Measurements from ENCODE around the gene PCDHGA6. TPM values are rescaled to one million over a fixed set of nuclear protein-coding genes. Genes with fewer than 3 reads are reported as not detected.
"Not testable (repeated sequence)": the region's sequence is repeated elsewhere in the genome, so short reads cannot be mapped to it uniquely, and the experiment has no call there.

Gene PCDHGA6
- total RNA-seq, 2 donors from 2014 or later: 0.55 to 3.8 TPM

DNA sequence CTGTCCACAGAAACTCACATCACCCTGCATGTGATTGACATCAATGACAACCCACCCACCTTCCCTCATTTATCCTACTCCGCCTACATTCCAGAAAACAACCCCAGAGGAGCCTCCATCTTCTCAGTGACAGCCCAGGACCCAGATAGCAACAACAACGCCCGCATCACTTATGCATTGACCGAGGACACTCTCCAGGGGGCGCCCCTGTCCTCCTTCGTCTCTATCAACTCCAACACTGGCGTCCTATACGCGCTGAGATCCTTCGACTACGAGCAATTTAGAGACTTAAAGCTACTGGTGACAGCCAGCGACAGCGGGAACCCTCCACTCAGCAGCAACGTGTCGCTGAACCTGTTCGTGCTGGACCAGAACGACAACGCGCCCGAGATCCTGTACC, 28.4 kb upstream of the PCDHGA6 start:
- no peak overlapping the region for H3K9ac ChIP-seq (ENCODE audit: extremely low read depth, low read length, poor library complexity, severe bottlenecking)
- no peak overlapping the region for H3K27ac ChIP-seq (ENCODE audit: low read depth, low read length)
- H3K4me1 Mint-ChIP-seq: no peaks in the 10 kb centered on the region
- no peaks in the 10 kb centered on the region for H3K36me3 ChIP-seq (ENCODE audit: control insufficient read depth, insufficient read depth, low read length)
- H3K27me3 ChIP-seq (ENCODE audit: control insufficient read depth, insufficient read depth, low read length, poor library complexity, severe bottlenecking): no peaks in the 10 kb centered on the region
- H3K27me3 Mint-ChIP-seq (ENCODE audit: insufficient read depth): peaks cover 5% of the 10 kb centered on the region
- H3K4me3 Mint-ChIP-seq: no peak overlapping the region
- H3K27ac Mint-ChIP-seq: no peak overlapping the region
- no peaks in the 10 kb centered on the region for H3K4me1 ChIP-seq (ENCODE audit: control insufficient read depth, insufficient read depth, low read length)
- peaks cover 54% of the 10 kb centered on the region for H3K9me3 ChIP-seq (ENCODE audit: control insufficient read depth, low read length)
- WGBS, 2 experiments (ENCODE audit: insufficient coverage in 1 of 2, insufficient read length in 1 of 2): 83 to 92% methylated on average over 12 to 20 of the region's 20 CpGs
- TF ChIP-seq, protein P1, sequence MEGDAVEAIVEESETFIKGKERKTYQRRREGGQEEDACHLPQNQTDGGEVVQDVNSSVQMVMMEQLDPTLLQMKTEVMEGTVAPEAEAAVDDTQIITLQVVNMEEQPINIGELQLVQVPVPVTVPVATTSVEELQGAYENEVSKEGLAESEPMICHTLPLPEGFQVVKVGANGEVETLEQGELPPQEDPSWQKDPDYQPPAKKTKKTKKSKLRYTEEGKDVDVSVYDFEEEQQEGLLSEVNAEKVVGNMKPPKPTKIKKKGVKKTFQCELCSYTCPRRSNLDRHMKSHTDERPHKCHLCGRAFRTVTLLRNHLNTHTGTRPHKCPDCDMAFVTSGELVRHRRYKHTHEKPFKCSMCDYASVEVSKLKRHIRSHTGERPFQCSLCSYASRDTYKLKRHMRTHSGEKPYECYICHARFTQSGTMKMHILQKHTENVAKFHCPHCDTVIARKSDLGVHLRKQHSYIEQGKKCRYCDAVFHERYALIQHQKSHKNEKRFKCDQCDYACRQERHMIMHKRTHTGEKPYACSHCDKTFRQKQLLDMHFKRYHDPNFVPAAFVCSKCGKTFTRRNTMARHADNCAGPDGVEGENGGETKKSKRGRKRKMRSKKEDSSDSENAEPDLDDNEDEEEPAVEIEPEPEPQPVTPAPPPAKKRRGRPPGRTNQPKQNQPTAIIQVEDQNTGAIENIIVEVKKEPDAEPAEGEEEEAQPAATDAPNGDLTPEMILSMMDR (conservative IDR thresholded peaks at IDR 0.05): no peak
- H3K9me3 Mint-ChIP-seq: peaks cover 58% of the 10 kb centered on the region
- H3K4me3 ChIP-seq (ENCODE audit: low read length): peak overlapping the region; percentile 77
- H3K36me3 Mint-ChIP-seq (ENCODE audit: low read depth): peaks cover 29% of the 10 kb centered on the region
- DNase-seq: no peak

GRCh38 chr5:141346017-141346416, 27.7 kb upstream of the PCDHGA6 start:
- H3K4me3 Mint-ChIP-seq; DNase-seq; H3K27ac Mint-ChIP-seq; H3K4me1 Mint-ChIP-seq; H3K36me3 ChIP-seq (ENCODE audit: control insufficient read depth, insufficient read depth, low read length); H3K27me3 ChIP-seq (ENCODE audit: control insufficient read depth, insufficient read depth, low read length, poor library complexity, severe bottlenecking); H3K27ac ChIP-seq (ENCODE audit: low read depth, low read length); H3K9ac ChIP-seq (ENCODE audit: extremely low read depth, low read length, poor library complexity, severe bottlenecking); H3K27me3 Mint-ChIP-seq (ENCODE audit: insufficient read depth); H3K4me1 ChIP-seq (ENCODE audit: control insufficient read depth, insufficient read depth, low read length): not testable (repeated sequence)
- peak overlapping the region; percentile 24 for H3K4me3 ChIP-seq (ENCODE audit: low read length)
- WGBS, 2 experiments (ENCODE audit: insufficient coverage in 1 of 2, insufficient read length in 1 of 2): 91 to 100% methylated on average over 8 to 24 of the region's 35 CpGs
- peaks cover 34% of the 10 kb centered on the region for H3K36me3 Mint-ChIP-seq (ENCODE audit: low read depth)
- peaks cover 60% of the 10 kb centered on the region for H3K9me3 Mint-ChIP-seq
- peaks cover 61% of the 10 kb centered on the region for H3K9me3 ChIP-seq (ENCODE audit: control insufficient read depth, low read length)

DNA sequence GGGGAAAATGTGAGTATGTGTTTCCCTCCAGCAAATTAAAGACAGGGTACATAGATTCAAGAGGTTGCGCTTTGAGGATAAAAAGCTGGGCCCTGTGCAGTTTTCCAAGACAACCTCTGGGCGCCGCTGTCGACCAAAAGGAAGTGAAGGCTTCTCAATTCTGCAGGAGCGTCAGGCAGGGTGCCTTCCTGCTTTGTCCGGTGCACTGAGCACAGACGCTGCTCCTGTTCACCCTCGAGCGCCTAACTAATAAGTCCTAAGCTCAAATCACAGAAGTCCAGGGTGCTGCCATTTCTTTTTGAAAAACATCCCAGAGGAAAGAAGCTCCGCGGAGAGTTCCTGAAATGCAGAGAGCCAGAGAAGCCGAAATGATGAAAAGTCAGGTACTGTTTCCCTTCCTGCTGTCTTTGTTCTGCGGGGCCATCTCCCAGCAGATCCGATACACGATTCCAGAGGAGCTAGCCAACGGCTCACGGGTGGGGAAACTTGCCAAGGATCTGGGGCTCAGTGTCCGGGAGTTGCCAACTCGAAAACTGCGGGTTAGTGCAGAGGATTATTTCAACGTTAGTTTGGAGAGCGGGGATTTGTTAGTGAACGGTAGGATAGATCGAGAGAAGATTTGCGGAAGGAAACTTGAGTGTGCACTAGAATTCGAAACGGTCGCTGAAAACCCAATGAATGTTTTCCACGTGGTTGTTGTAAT, 23.6 kb upstream of the PCDHGA6 start, which contains the start of gene PCDHGB1:
Gene PCDHGB1, plus strand, starts transcription at position 183 of the 703 bp plus-strand sequence. Its CDS starts 162 bp downstream, at position 345.
- Histone ChIP-seq H3K4me1 (ENCODE audit: control insufficient read depth, insufficient read depth, low read length) (no peaks in the 10 kb centered on the region), H3K27me3 (ENCODE audit: control insufficient read depth, insufficient read depth, low read length, poor library complexity, severe bottlenecking) (no peaks in the 10 kb centered on the region), H3K36me3 (ENCODE audit: control insufficient read depth, insufficient read depth, low read length) (no peaks in the 10 kb centered on the region), H3K27ac (ENCODE audit: low read depth, low read length) (no peak within 1 kb of the TSS), H3K9me3 (ENCODE audit: control insufficient read depth, low read length) (peaks cover 72% of the 10 kb centered on the region), H3K4me3 (ENCODE audit: low read length) (peak within 1 kb of the TSS; percentile 4), H3K9ac (ENCODE audit: extremely low read depth, low read length, poor library complexity, severe bottlenecking) (no peak within 1 kb of the TSS)
- H3K4me1 Mint-ChIP-seq: no peaks in the 10 kb centered on the region
- H3K36me3 Mint-ChIP-seq (ENCODE audit: low read depth): peaks cover 56% of the 10 kb centered on the region
- 80 to 85% methylated on average over 24 to 29 of the region's 29 CpGs for WGBS, 2 experiments (ENCODE audit: insufficient coverage in 1 of 2, insufficient read length in 1 of 2)
- peak within 1 kb of the TSS; percentile 57 for H3K4me3 Mint-ChIP-seq
- H3K9me3 Mint-ChIP-seq: peaks cover 57% of the 10 kb centered on the region
- peak; percentile 89 for DNase-seq
- TF ChIP-seq, protein P1 (conservative IDR thresholded peaks at IDR 0.05): peak; percentile 84
- H3K27ac Mint-ChIP-seq: no peak within 1 kb of the TSS
- H3K27me3 Mint-ChIP-seq (ENCODE audit: insufficient read depth): peaks cover 1% of the 10 kb centered on the region
